RPMI7951 (cell line): ENCODE measurements around the gene SEM1. TPM values are rescaled to one million over a fixed set of nuclear protein-coding genes. Genes with fewer than 3 reads are reported as not detected.
"Not testable (repeated sequence)": the region's sequence is repeated elsewhere in the genome, so short reads cannot be mapped to it uniquely, and the experiment has no call there.

Experiments
- DNase-seq: peaks from one replicate; pipeline ENCODE4 v3.0.0-alpha.2; 2012; ENCODE audit warnings: low read depth
- total RNA-seq: library from RNA; depleted of rRNA; stranded (reverse); fragments of >200 nt; shearing (Covaris generic); gene quantifications from 2 replicates; pipeline ENCODE4 v1.2.3, GENCODE V29; 2014; rRNA removed

SEM1 gene
- 94.1 and 120 TPM in 2 replicates for total RNA-seq

GRCh38 chr7:96709381-96710228 lies at the start of gene SEM1:
SEM1 (minus strand) TSS chr7:96709846; CDS start chr7:96709763, 83 bp downstream.
- peak; percentile 85 for DNase-seq

GRCh38 chr7:96757880-96758279 lies 48.2 kb upstream of the SEM1 start:
- DNase-seq, result not testable (repeated sequence)

GRCh38 chr7:96747418-96747940 lies 37.8 kb upstream of the SEM1 start:
- DNase-seq, result no peak

- no peak for DNase-seq
Measured at GRCh38 chr7:96740130-96740529, 30.5 kb upstream of the SEM1 start.

GRCh38 chr7:96739609-96740008 lies 30.0 kb upstream of the SEM1 start:
- DNase-seq, result no peak

- no peak for DNase-seq
Measured at GRCh38 chr7:96739167-96739566, 29.5 kb upstream of the SEM1 start.

GRCh38 chr7:96738705-96739104 lies 29.1 kb upstream of the SEM1 start:
- DNase-seq, result no peak

- no peak for DNase-seq
Measured at GRCh38 chr7:96737545-96738050, 28.0 kb upstream of the SEM1 start.

- no peak for DNase-seq
Measured at GRCh38 chr7:96734343-96734742, 24.7 kb upstream of the SEM1 start.

GRCh38 chr7:96729820-96730219 lies 20.2 kb upstream of the SEM1 start:
- no peak for DNase-seq

GRCh38 chr7:96728139-96728538 lies 18.5 kb upstream of the SEM1 start:
- no peak for DNase-seq

- DNase-seq, result no peak
Measured at GRCh38 chr7:96727534-96728088, 18.0 kb upstream of the SEM1 start.

GRCh38 chr7:96723622-96724021 lies 14.0 kb upstream of the SEM1 start:
- DNase-seq, result peak; percentile 3

- not testable (repeated sequence) for DNase-seq
Measured at GRCh38 chr7:96722928-96723327, 13.3 kb upstream of the SEM1 start.

GRCh38 chr7:96720843-96721242 lies 11.2 kb upstream of the SEM1 start:
- DNase-seq, result no peak

- DNase-seq, result no peak
Measured at GRCh38 chr7:96719164-96719563, 9.5 kb upstream of the SEM1 start.

- no peak for DNase-seq
Measured at GRCh38 chr7:96718107-96719003, 8.7 kb upstream of the SEM1 start.

GRCh38 chr7:96713037-96713436 lies 3.4 kb upstream of the SEM1 start:
- DNase-seq, result no peak

GRCh38 chr7:96710544-96710943 lies 898 bp upstream of the SEM1 start:
- DNase-seq, result no peak

- DNase-seq, result peak; percentile 1
Measured at GRCh38 chr7:96708872-96709271, 774 bp downstream of the SEM1 start.

- DNase-seq, result no peak
Measured at GRCh38 chr7:96707901-96708774, 1.5 kb downstream of the SEM1 start.
